Muscle layer of colon (tissue), 2 donors: Measurements from ENCODE around the gene KLHL24.
"Not testable (repeated sequence)": the region's sequence is repeated elsewhere in the genome, so short reads cannot be mapped to it uniquely, and the experiment has no call there.

Experiments used
- H3K27ac ChIP-seq: one replicate; pipeline ENCODE4 v1.7.0; 2013; ENCODE audit warnings: low read depth, mild to moderate bottlenecking, low read length, moderate library complexity
- H3K27me3 ChIP-seq, 2 donors: one replicate each; pipeline ENCODE4 v1.7.0; 2013; ENCODE audit warnings: low read length in 2 of 2, mild to moderate bottlenecking in 2 of 2; ENCODE audit not compliant: insufficient read depth in 2 of 2, control insufficient read depth in 1 of 2
- H3K36me3 ChIP-seq: one replicate; pipeline ENCODE4 v1.7.0; 2013; ENCODE audit warnings: mild to moderate bottlenecking, low read length; ENCODE audit not compliant: insufficient read depth
- H3K4me1 ChIP-seq: one replicate; pipeline ENCODE4 v1.7.0; 2013; ENCODE audit warnings: mild to moderate bottlenecking, low read length; ENCODE audit not compliant: insufficient read depth
- H3K4me3 ChIP-seq, 2 donors: one replicate each; pipeline ENCODE4 v1.7.0; 2013; ENCODE audit warnings: low read length in 2 of 2, low read depth in 1 of 2, mild to moderate bottlenecking in 1 of 2, moderate library complexity in 1 of 2
- H3K9ac ChIP-seq: one replicate; pipeline ENCODE4 v1.7.0; 2013; ENCODE audit warnings: low read length
- H3K9me3 ChIP-seq: one replicate; pipeline ENCODE4 v1.7.0; 2013; ENCODE audit warnings: mild to moderate bottlenecking, low read length
- donor health status: abdominal sarcoma.
- donor health status: Adenocarcinoma of cecum.

KLHL24 gene

DNA sequence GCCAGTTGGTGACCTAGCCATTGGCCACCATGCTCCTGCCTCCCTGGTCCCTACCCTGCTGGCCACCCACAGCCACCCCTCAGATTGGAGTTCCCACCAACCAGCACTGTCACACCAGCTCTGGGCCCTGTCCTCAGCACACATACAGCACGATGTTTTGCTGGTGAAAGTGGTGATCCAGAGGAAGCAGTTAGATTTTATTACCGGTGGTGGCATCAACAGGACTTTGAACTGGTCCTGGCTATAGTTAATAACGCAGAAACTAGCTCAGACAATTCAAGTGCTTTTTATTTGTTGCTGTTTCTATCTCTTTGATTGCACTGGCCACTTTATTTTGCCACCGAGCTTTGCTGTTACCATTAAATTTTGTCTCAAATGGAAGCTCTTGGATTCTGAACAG lies 16.4 kb upstream of the KLHL24 start:
- H3K27ac ChIP-seq, result no peak overlapping the region
- H3K4me1 ChIP-seq, result no peaks in the 10 kb centered on the region
- no peaks in the 10 kb centered on the region for H3K36me3 ChIP-seq
- H3K9me3 ChIP-seq, result no peaks in the 10 kb centered on the region
- H3K27me3 ChIP-seq, result no peaks in the 10 kb centered on the region
- no peak overlapping the region for H3K9ac ChIP-seq
- no peak overlapping the region for H3K4me3 ChIP-seq

DNA sequence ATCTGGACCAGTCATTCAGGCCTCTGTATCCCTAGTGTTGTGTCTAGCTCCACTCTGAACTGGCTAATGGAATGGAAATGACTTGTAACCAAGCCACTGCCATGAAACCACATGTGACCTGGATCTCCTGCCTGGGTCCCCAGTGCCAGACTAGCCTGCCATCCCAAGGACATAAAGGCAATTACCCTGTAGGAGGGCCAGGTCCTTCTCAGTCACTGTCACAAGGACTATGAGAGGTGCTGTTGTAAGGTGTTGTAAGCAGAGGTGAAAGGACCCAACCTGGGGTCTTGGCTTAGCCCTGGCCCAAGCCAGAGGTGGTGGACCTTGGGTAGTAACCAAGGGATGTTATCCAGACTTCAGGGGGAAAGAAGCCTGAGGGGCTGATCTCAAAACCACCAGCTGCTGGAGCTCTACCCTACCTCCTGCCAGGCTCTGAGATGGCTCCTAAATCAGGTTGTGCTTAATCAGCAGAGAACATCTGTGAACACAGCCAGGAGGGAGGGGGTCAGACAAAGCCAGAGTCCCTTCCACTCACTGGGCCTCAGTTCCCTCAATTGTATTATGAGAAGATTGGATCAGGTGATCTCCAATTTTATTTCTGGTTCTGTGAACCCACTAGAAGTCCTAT lies 15.7 kb upstream of the KLHL24 start:
- Histone ChIP-seq H3K4me1 (no peaks in the 10 kb centered on the region), H3K36me3 (no peaks in the 10 kb centered on the region), H3K9ac (no peak overlapping the region), H3K27ac (no peak overlapping the region), H3K4me3 (no peak overlapping the region), H3K27me3 (no peaks in the 10 kb centered on the region), H3K9me3 (no peaks in the 10 kb centered on the region)

DNA sequence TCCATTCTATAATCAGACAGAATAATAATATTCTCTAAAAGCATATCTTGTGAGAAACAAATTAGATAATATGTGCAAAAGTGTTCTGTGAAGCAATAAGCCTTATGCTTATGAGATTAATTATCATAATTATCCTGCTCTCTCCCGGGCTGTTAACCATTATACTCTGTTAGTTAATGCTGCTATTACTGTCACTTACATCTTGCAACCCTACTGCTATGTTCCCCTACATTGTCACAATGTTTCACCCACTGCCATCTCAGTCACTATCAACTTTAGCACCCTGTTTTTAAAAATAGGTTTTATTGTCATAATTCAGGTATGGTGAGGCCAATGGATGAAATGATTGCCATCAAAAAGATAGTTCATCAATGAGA lies 15.2 kb upstream of the KLHL24 start:
- Histone ChIP-seq H3K4me3 (no peak overlapping the region), H3K4me1 (no peaks in the 10 kb centered on the region), H3K36me3 (no peaks in the 10 kb centered on the region), H3K9ac (no peak overlapping the region), H3K27me3 (no peaks in the 10 kb centered on the region), H3K9me3 (no peaks in the 10 kb centered on the region), H3K27ac (no peak overlapping the region)

DNA sequence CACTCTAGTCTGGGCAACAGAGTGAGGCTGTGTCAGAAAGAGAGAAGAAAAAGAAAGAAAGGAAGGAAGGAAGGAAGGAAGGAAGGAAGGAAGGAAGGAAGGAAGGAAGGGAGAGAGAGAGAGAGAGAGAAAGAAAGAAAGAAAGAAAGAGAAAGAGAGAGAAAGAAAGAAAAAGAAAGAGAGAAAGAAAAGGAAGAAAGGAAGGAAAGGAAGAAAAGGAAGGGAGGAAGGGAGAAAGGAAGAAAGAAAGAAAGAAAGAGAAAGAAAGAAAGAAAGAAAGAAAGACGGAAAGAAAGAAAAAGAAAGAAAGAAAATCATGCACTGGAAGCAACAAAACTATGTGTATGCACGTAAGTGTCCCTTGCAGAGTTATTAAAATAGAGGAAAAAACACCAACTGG lies 12.9 kb upstream of the KLHL24 start:
- H3K4me1 ChIP-seq, H3K27ac ChIP-seq, H3K27me3 ChIP-seq, H3K9ac ChIP-seq, H3K9me3 ChIP-seq, H3K4me3 ChIP-seq, H3K36me3 ChIP-seq: not testable (repeated sequence)

DNA sequence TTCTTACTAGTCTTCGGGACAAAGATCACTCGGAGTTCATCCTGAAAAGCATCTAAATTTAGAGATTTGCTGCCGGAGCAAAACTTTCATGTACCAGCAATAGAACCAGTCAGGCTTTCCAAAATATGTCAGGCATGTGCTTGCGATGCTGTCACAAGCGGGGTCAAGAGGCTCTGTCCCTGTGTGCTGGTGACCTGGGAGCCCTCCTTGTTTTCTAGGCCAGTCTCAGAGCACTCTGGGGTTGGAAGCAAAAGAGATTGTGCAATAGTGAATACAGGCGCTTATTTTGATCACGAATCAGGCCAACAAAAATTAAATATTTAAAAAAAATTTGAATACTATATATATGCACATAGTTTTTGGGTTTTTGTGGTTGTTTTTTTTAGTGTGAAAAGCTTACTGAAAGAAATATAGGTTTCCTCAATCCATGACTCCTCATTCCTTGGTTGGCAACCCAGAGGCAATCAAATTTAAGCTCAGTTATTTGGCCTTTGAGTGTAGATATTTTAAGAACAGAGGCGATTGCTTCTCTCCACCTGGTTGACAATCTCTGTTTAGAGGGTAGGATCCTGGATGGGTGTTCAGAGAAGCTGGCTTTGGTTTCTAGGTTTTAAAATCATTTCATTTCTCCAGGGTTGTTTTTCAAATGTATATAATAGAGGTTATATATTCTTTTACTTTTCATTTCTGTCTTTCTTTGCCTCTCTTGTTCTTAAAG lies 8.4 kb upstream of the KLHL24 start:
- Histone ChIP-seq H3K36me3 (no peaks in the 10 kb centered on the region), H3K4me1 (no peaks in the 10 kb centered on the region), H3K27me3 (no peaks in the 10 kb centered on the region), H3K9me3 (no peaks in the 10 kb centered on the region), H3K9ac (no peak overlapping the region), H3K27ac (no peak overlapping the region), H3K4me3 (no peak overlapping the region)

DNA sequence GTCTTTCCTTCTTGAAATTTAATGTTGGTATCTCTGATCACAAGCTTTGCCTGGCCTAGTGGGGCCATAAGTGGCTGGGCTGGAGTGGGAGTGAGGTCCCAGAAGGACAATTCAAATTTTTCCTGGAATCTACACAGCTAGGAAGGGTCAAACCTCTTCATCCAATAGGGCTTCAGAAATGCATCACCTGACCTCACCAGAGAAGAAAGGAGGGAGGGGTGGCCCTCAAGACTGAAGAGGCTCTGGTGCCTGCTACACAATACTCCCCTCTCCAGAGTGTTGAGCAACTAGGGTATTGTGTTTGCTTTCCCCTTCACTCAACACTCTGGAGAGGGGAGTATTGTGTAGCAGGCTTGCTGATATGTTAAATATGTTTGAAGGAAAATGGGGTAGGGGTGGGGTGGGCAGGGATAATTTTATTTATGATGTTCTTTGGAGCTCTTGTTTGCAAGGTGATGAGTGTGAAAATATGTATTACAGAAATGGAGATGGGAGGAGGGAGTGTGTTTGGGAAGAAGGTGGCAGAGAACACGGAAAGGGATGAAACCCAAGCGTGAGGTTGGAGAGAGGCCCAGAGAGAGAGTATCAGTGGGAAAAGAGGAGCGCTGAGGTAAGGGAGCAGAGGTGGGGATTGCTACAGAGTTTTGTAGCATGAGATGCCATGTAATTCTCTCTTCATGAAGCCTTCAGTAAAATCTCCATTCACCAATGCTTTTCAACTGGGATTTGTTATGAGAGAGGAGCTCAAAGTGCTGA lies 5.7 kb upstream of the KLHL24 start:
- no peaks in the 10 kb centered on the region for H3K9me3 ChIP-seq
- H3K36me3 ChIP-seq, result no peaks in the 10 kb centered on the region
- no peaks in the 10 kb centered on the region for H3K4me1 ChIP-seq
- no peak overlapping the region for H3K27ac ChIP-seq
- H3K27me3 ChIP-seq, result no peaks in the 10 kb centered on the region
- H3K9ac ChIP-seq, result no peak overlapping the region
- H3K4me3 ChIP-seq, result no peak overlapping the region

DNA sequence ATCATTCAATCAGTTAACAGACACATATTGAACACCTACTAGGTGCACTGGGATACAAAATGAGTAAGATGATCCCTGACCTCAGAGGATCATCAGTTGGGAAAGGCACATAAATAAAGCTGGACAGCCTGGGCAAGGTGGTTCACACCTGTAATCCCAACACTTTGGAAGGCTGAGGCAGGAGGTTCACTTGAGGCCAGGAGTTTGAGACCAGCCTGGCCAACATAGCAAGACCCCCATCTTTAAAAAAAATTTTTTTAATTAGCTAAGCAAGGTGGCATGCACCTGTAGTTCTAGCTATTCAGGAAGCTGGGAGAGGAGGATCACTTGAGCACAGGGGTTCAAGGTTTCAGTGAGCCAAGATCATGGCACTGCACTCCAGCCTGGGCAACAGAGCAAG lies 3.7 kb upstream of the KLHL24 start:
- Histone ChIP-seq H3K36me3 (no peaks in the 10 kb centered on the region), H3K9me3 (no peaks in the 10 kb centered on the region), H3K9ac (no peak overlapping the region), H3K4me1 (no peaks in the 10 kb centered on the region), H3K27me3 (no peaks in the 10 kb centered on the region), H3K4me3 (no peak overlapping the region), H3K27ac (no peak overlapping the region)

DNA sequence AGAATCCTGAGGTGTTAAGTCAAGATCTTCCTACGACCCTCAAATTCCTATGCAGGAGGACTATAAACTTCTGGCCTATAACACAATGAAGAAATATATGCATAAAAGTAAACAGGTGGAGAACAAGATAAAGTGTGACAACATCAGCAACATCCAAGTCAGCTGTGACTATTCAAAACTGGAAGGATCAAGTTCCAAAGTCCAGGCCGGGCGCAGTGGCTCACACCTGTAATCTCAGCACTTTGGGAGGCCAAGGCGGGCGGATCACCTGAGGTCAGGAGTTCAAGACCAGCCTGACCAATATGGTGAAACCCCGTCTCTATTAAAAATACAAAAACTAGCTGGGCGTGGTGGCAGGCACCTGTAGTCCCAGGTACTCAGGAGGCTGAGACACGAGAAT lies 2.7 kb upstream of the KLHL24 start:
- not testable (repeated sequence) for H3K36me3 ChIP-seq, H3K27me3 ChIP-seq, H3K4me3 ChIP-seq, H3K27ac ChIP-seq, H3K4me1 ChIP-seq, H3K9me3 ChIP-seq, H3K9ac ChIP-seq

DNA sequence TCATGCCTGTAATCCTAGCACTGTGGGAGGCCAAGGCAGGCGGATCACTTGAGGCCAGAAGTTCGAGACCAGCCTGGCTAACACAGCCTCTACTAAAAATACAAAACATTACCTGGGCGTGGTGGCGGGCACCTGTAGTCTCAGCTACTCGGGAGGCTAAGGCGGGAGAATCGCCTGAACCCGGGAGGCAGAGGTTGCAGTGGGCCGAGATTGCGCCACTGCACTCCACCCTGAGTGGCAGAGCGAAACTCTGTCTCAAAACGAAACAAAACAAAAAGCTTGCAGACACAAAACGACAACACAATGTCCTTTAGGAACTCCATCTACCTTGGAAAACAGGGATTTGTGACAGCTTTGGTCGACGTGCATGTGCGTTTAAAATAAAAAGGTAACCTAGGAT lies 716 bp upstream of the KLHL24 start:
- Histone ChIP-seq H3K4me3 (peak overlapping the region; percentile 88 to 99), H3K9me3 (no peaks in the 10 kb centered on the region), H3K9ac (peak overlapping the region; percentile 61), H3K27me3 (no peaks in the 10 kb centered on the region), H3K36me3 (no peaks in the 10 kb centered on the region), H3K4me1 (peaks cover 16% of the 10 kb centered on the region), H3K27ac (peak overlapping the region; percentile 83)

DNA sequence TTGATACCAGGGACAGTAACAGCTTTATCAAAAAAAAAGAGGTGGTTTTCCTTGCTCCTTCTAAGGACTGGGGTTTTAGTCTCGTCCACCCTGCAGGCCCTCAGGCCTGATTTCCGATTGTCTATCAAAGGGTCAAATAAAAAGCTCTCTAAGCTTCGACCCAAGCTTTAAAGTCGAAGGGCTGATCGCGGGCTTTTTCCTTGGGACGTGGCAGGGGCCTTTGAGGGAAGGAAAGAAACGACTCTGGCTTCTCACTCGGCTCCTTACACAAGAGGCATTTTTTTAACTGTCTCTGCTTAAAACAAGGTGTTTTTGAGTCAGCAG lies 354 bp upstream of the KLHL24 start:
- Histone ChIP-seq H3K9me3 (no peaks in the 10 kb centered on the region), H3K27me3 (no peaks in the 10 kb centered on the region), H3K9ac (peak overlapping the region; percentile 61), H3K4me1 (peaks cover 16% of the 10 kb centered on the region), H3K4me3 (peak overlapping the region; percentile 88 to 99), H3K27ac (peak overlapping the region; percentile 83), H3K36me3 (no peaks in the 10 kb centered on the region)

DNA sequence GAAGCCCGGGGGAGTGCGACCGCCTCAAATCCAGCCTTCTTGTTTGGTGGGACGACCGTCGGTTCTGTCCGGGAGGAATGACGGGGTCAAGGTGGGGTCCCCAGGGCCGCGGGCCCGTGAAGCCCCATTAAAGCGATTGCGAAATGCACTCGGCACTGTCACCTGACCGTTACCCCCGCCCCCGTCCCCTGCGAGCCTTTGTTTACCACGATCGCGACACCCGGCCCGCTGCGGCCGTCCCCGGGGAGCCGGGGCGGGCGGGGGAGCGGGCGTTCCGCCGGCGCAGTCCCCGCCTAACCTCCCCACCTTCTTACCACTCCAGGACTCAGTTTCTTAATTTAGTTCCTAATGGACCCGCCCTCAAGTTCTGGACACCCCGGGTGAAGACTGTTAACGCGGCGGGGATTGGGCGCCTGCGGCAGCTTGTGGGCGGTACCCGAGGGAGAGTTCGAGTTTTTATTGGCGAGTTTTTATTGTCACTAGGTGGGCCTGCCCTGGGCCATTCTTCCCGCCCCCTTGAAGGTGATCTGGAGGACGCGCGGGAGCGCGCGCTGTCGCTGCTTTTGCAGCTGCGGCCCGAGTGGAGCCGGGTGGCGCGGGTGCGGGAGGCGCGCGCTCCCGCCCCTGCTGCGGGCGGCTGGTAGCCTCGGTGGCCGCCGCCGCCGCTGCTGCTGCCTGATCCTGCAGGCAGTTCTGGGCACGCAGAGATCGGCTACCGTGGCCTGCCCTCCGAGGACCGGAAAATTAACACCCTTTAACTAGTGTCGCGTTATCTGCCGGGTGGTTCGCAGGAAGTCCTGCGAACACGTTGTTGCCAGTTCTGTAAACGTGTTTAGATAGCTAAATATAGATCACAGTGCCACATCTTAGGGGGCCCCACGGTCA lies 1.0 kb downstream of the KLHL24 start:
- H3K9me3 ChIP-seq, result no peaks in the 10 kb centered on the region
- peak overlapping the region; percentile 71 for H3K9ac ChIP-seq
- H3K36me3 ChIP-seq, result no peaks in the 10 kb centered on the region
- no peaks in the 10 kb centered on the region for H3K27me3 ChIP-seq
- peak overlapping the region; percentile 88 to 99 for H3K4me3 ChIP-seq
- peak overlapping the region; percentile 83 for H3K27ac ChIP-seq
- H3K4me1 ChIP-seq, result peaks cover 18% of the 10 kb centered on the region
